ENCODE measurements around the gene HCFC1. TPM values are rescaled to one million over a fixed set of nuclear protein-coding genes. Genes with fewer than 3 reads are reported as not detected.
"Not testable (repeated sequence)": the region's sequence is repeated elsewhere in the genome, so short reads cannot be mapped to it uniquely, and the experiment has no call there.

Gene HCFC1
- polyA plus RNA-seq, 2 of the 4 experiments (the other 2 are of a cell fraction), result 4.4 to 33.3 TPM

GRCh38 chrX:153994398-153994797 is 22.8 kb upstream of the HCFC1 start:
- CTCF ChIA-PET; H3K4me3 ChIP-seq; H3K4me1 ChIP-seq; DNase-seq (ENCODE audit: low read depth in 1 of 2, low spot score in 1 of 2); FAIRE-seq; POLR2A ChIA-PET; H3K27ac ChIP-seq; H3K9me3 ChIP-seq; ATAC-seq; H3K4me2 ChIP-seq: not testable (repeated sequence)
- WGBS (ENCODE audit: missing lambda C conversion rate), result no CpG with 5 or more reads among the region's 5 CpGs

- TF ChIP-seq EHF (CRISPR knock-in tag; IDR thresholded peaks at IDR 0.05) (no peak), SMC3 (IDR thresholded peaks at IDR 0.05) (no peak), POLR2A (IDR thresholded peaks at IDR 0.05; ENCODE audit: low read length) (no peak), CEBPB (IDR thresholded peaks at IDR 0.05) (no peak), JUNB (IDR thresholded peaks at IDR 0.05) (no peak), HOXA7 (CRISPR knock-in tag; IDR thresholded peaks at IDR 0.05) (no peak), CHD4 (IDR thresholded peaks at IDR 0.05; ENCODE audit: borderline replicate concordance) (no peak), POLR2AphosphoS2 (conservative IDR thresholded peaks at IDR 0.05; ENCODE audit: low read length) (no peak), HOXB13 (CRISPR knock-in tag; IDR thresholded peaks at IDR 0.05; ENCODE audit: low read depth) (no peak), GATA3 (IDR thresholded peaks at IDR 0.05; ENCODE audit: borderline replicate concordance) (no peak), MAFK (IDR thresholded peaks at IDR 0.05; ENCODE audit: partially characterized antibody) (no peak), TFCP2L1 (CRISPR knock-in tag; IDR thresholded peaks at IDR 0.05) (no peak), MYC (IDR thresholded peaks at IDR 0.05; ENCODE audit: borderline replicate concordance, low read length) (no peak), HEYL (CRISPR knock-in tag; IDR thresholded peaks at IDR 0.05) (no peak), MAZ (IDR thresholded peaks at IDR 0.05; ENCODE audit: borderline replicate concordance, low read depth, low read length) (no peak)
- TF ChIP-seq, protein P1, sequence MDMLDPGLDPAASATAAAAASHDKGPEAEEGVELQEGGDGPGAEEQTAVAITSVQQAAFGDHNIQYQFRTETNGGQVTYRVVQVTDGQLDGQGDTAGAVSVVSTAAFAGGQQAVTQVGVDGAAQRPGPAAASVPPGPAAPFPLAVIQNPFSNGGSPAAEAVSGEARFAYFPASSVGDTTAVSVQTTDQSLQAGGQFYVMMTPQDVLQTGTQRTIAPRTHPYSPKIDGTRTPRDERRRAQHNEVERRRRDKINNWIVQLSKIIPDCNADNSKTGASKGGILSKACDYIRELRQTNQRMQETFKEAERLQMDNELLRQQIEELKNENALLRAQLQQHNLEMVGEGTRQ (IDR thresholded peaks at IDR 0.05), result no peak
- TF ChIP-seq, protein P2, sequence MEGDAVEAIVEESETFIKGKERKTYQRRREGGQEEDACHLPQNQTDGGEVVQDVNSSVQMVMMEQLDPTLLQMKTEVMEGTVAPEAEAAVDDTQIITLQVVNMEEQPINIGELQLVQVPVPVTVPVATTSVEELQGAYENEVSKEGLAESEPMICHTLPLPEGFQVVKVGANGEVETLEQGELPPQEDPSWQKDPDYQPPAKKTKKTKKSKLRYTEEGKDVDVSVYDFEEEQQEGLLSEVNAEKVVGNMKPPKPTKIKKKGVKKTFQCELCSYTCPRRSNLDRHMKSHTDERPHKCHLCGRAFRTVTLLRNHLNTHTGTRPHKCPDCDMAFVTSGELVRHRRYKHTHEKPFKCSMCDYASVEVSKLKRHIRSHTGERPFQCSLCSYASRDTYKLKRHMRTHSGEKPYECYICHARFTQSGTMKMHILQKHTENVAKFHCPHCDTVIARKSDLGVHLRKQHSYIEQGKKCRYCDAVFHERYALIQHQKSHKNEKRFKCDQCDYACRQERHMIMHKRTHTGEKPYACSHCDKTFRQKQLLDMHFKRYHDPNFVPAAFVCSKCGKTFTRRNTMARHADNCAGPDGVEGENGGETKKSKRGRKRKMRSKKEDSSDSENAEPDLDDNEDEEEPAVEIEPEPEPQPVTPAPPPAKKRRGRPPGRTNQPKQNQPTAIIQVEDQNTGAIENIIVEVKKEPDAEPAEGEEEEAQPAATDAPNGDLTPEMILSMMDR (IDR thresholded peaks at IDR 0.05), result no peak
- Histone ChIP-seq H3K27ac (no peak overlapping the region), H3K4me1 (no peaks in the 10 kb centered on the region), H3K9me3 (no peaks in the 10 kb centered on the region), H3K4me2 (no peak overlapping the region), H3K4me3 (no peak overlapping the region)
- POLR2A ChIA-PET, result no interaction called here
- CTCF ChIA-PET, result interaction anchor here (1.0 kb wide), 1 partner anchor 18 kb away, joined by 3 read pairs; no protein-coding TSS in a partner anchor
- DNase-seq (ENCODE audit: low read depth in 1 of 2, low spot score in 1 of 2), result no peak
- ATAC-seq, result no peak
- WGBS (ENCODE audit: missing lambda C conversion rate), result 85% methylated on average over 10 of the region's 10 CpGs
- no peak for FAIRE-seq
Measured at GRCh38 chrX:153993978-153994377, 22.4 kb upstream of the HCFC1 start.

DNA sequence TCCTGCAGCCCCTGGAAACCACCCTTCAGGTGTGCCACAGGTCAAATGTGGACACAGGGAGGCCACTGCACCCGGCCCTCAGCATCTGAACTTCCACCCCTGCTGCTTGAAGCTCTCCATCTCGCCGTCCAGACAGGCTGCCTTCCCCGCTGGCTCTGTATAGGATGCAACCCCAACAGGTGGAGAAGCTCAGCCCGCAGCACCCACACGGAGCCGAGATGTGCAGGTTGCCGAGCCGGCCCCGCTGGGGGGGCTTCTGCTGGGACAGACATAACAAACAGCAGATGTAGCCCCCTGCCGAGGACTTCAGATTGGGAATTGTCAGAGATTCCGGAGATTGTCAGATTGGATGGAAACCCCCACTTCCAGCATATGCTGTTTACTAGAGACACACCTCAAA is 21.5 kb upstream of the HCFC1 start:
- Histone ChIP-seq H3K4me1 (no peaks in the 10 kb centered on the region), H3K27ac (no peak overlapping the region), H3K4me2 (no peak overlapping the region), H3K9me3 (no peaks in the 10 kb centered on the region), H3K4me3 (no peak overlapping the region)
- CTCF ChIA-PET, result interaction anchor here (1.0 to 1.6 kb wide), 2 partner anchors 19 to 21 kb away, joined by 3 to 5 read pairs; no protein-coding TSS in a partner anchor
- DNase-seq (ENCODE audit: low read depth in 1 of 2, low spot score in 1 of 2), result no peak
- no peak for TF ChIP-seq MAZ (IDR thresholded peaks at IDR 0.05; ENCODE audit: borderline replicate concordance, low read depth, low read length)
- TF ChIP-seq GATA3 (IDR thresholded peaks at IDR 0.05; ENCODE audit: borderline replicate concordance), result no peak
- TF ChIP-seq, protein P3, sequence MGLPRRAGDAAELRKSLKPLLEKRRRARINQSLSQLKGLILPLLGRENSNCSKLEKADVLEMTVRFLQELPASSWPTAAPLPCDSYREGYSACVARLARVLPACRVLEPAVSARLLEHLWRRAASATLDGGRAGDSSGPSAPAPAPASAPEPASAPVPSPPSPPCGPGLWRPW (IDR thresholded peaks at IDR 0.05), result no peak
- TF ChIP-seq FOSB (CRISPR knock-in tag; IDR thresholded peaks at IDR 0.05), result no peak
- no peak for TF ChIP-seq RARB (CRISPR knock-in tag; IDR thresholded peaks at IDR 0.05)
- TF ChIP-seq FOSL2 (IDR thresholded peaks at IDR 0.05), result no peak
- no peak for TF ChIP-seq FOSL2 (CRISPR knock-in tag; IDR thresholded peaks at IDR 0.05)
- TF ChIP-seq CHD4 (IDR thresholded peaks at IDR 0.05; ENCODE audit: borderline replicate concordance), result no peak
- no peak for TF ChIP-seq ZC3H11A (IDR thresholded peaks at IDR 0.05)
- TF ChIP-seq, protein P4, sequence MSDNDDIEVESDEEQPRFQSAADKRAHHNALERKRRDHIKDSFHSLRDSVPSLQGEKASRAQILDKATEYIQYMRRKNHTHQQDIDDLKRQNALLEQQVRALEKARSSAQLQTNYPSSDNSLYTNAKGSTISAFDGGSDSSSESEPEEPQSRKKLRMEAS (IDR thresholded peaks at IDR 0.05), result no peak
- TF ChIP-seq EHMT2 (IDR thresholded peaks at IDR 0.05; ENCODE audit: low read depth), result no peak
- TF ChIP-seq ZFP36 (IDR thresholded peaks at IDR 0.05; ENCODE audit: borderline replicate concordance, partially characterized antibody), result no peak
- TF ChIP-seq, protein P5, sequence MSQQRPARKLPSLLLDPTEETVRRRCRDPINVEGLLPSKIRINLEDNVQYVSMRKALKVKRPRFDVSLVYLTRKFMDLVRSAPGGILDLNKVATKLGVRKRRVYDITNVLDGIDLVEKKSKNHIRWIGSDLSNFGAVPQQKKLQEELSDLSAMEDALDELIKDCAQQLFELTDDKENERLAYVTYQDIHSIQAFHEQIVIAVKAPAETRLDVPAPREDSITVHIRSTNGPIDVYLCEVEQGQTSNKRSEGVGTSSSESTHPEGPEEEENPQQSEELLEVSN (IDR thresholded peaks at IDR 0.05; ENCODE audit: borderline replicate concordance, low read depth), result no peak
- TF ChIP-seq PHF8 (IDR thresholded peaks at IDR 0.05; ENCODE audit: borderline replicate concordance, low read depth), result no peak
- TF ChIP-seq, protein P6, sequence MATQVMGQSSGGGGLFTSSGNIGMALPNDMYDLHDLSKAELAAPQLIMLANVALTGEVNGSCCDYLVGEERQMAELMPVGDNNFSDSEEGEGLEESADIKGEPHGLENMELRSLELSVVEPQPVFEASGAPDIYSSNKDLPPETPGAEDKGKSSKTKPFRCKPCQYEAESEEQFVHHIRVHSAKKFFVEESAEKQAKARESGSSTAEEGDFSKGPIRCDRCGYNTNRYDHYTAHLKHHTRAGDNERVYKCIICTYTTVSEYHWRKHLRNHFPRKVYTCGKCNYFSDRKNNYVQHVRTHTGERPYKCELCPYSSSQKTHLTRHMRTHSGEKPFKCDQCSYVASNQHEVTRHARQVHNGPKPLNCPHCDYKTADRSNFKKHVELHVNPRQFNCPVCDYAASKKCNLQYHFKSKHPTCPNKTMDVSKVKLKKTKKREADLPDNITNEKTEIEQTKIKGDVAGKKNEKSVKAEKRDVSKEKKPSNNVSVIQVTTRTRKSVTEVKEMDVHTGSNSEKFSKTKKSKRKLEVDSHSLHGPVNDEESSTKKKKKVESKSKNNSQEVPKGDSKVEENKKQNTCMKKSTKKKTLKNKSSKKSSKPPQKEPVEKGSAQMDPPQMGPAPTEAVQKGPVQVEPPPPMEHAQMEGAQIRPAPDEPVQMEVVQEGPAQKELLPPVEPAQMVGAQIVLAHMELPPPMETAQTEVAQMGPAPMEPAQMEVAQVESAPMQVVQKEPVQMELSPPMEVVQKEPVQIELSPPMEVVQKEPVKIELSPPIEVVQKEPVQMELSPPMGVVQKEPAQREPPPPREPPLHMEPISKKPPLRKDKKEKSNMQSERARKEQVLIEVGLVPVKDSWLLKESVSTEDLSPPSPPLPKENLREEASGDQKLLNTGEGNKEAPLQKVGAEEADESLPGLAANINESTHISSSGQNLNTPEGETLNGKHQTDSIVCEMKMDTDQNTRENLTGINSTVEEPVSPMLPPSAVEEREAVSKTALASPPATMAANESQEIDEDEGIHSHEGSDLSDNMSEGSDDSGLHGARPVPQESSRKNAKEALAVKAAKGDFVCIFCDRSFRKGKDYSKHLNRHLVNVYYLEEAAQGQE (IDR thresholded peaks at IDR 0.05), result no peak
- no peak for FAIRE-seq
- no peak for ATAC-seq
- POLR2A ChIA-PET, result no interaction called here
- WGBS (ENCODE audit: missing lambda C conversion rate), result 67% methylated on average over 5 of the region's 12 CpGs

All from A549 (cell line).